OCI-LY7 (cell line): ENCODE results near the gene CCDC88B.

Experiments used
- EZH2phosphoT487 ChIP-seq: fragments of 200-600 bp; sonication (generic); IDR thresholded peaks from 2 replicates; pipeline ENCODE4 v1.6.1; 2018; ENCODE audit warnings: low read depth, borderline replicate concordance, mild to moderate bottlenecking, mixed run types, antibody characterized with exemption, low read length, moderate library complexity, mixed read lengths
- TF ChIP-seq, protein P1 (sequence below): fragments of 200-600 bp; sonication (generic); conservative IDR thresholded peaks from 2 replicates; pipeline ENCODE4 v1.5.1; 2014; ENCODE audit warnings: mild to moderate bottlenecking, antibody characterized with exemption, low read length, moderate library complexity, mixed read lengths

DNA sequence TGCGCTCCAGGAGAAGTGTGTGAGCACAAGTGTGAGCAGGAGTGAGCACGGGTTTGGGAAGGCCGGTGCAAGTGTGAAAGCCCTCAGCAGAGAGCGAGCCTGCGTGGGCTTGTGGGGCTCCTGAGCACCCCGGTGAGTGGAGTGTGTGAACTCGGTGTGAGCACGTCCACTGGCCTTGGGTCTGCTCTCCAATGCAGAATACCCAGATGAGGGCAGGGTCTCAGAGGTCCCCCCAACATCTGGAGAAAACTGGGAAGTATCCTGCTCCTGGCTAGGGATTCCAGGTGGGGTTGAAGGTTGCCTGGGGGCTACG, 33.5 kb upstream of the CCDC88B start:
- TF ChIP-seq, protein P1, sequence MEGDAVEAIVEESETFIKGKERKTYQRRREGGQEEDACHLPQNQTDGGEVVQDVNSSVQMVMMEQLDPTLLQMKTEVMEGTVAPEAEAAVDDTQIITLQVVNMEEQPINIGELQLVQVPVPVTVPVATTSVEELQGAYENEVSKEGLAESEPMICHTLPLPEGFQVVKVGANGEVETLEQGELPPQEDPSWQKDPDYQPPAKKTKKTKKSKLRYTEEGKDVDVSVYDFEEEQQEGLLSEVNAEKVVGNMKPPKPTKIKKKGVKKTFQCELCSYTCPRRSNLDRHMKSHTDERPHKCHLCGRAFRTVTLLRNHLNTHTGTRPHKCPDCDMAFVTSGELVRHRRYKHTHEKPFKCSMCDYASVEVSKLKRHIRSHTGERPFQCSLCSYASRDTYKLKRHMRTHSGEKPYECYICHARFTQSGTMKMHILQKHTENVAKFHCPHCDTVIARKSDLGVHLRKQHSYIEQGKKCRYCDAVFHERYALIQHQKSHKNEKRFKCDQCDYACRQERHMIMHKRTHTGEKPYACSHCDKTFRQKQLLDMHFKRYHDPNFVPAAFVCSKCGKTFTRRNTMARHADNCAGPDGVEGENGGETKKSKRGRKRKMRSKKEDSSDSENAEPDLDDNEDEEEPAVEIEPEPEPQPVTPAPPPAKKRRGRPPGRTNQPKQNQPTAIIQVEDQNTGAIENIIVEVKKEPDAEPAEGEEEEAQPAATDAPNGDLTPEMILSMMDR, result no peak
- no peak for TF ChIP-seq EZH2phosphoT487
